HG03469 (cell line): ENCODE measurements around the gene CSF3R.
"Not testable (repeated sequence)": the region's sequence is repeated elsewhere in the genome, so short reads cannot be mapped to it uniquely, and the experiment has no call there.

Source experiments
- ATAC-seq: cut with Tn5 transposase; IDR thresholded peaks from one replicate; pipeline ENCODE4 v1.9.1; 2021; ENCODE audit warnings: mild to moderate bottlenecking, moderate library complexity, moderate number of reproducible peaks; ENCODE audit not compliant: unreplicated experiment

The CSF3R gene

GRCh38 chr1:36484099-36484498 lies 1.4 kb upstream of the CSF3R start:
- ATAC-seq = no peak

GRCh38 chr1:36481771-36482723 lies 666 bp downstream of the CSF3R start:
- no peak for ATAC-seq

GRCh38 chr1:36481091-36481490 lies 1.6 kb downstream of the CSF3R start:
- ATAC-seq = no peak

- no peak for ATAC-seq
Observed at GRCh38 chr1:36480161-36480560, 2.6 kb downstream of the CSF3R start.

- ATAC-seq = no peak
Observed at GRCh38 chr1:36479505-36480051, 3.1 kb downstream of the CSF3R start.

- not testable (repeated sequence) for ATAC-seq
Observed at GRCh38 chr1:36477615-36478014, 5.1 kb downstream of the CSF3R start.

GRCh38 chr1:36476945-36477344 lies 5.8 kb downstream of the CSF3R start:
- no peak for ATAC-seq

GRCh38 chr1:36475910-36476604 lies 6.7 kb downstream of the CSF3R start:
- no peak for ATAC-seq

- no peak for ATAC-seq
Observed at GRCh38 chr1:36475341-36475740, 7.4 kb downstream of the CSF3R start.

GRCh38 chr1:36472656-36473055 lies 10.1 kb downstream of the CSF3R start:
- ATAC-seq = no peak

- no peak for ATAC-seq
Observed at GRCh38 chr1:36471830-36472641, 10.7 kb downstream of the CSF3R start.

GRCh38 chr1:36469163-36469562 lies 13.6 kb downstream of the CSF3R start:
- no peak for ATAC-seq

GRCh38 chr1:36467700-36468455 lies 14.8 kb downstream of the CSF3R start:
- ATAC-seq = no peak

- no peak for ATAC-seq
Observed at GRCh38 chr1:36467027-36467410, 15.7 kb downstream of the CSF3R start.

- no peak for ATAC-seq
Observed at GRCh38 chr1:36466370-36467026, 16.2 kb downstream of the CSF3R start.

- ATAC-seq = no peak
Observed at GRCh38 chr1:36465731-36466369, 16.9 kb downstream of the CSF3R start.

GRCh38 chr1:36464605-36465393 lies 17.9 kb downstream of the CSF3R start:
- no peak for ATAC-seq
